GM18499 (cell line): ENCODE results near the gene SH2B3.

Experiments
- ATAC-seq: cut with Tn5 transposase; IDR thresholded peaks from one replicate; pipeline ENCODE4 v1.9.1; 2021; ENCODE audit warnings: moderate number of reproducible peaks; ENCODE audit not compliant: insufficient read depth, unreplicated experiment

SH2B3 gene

DNA sequence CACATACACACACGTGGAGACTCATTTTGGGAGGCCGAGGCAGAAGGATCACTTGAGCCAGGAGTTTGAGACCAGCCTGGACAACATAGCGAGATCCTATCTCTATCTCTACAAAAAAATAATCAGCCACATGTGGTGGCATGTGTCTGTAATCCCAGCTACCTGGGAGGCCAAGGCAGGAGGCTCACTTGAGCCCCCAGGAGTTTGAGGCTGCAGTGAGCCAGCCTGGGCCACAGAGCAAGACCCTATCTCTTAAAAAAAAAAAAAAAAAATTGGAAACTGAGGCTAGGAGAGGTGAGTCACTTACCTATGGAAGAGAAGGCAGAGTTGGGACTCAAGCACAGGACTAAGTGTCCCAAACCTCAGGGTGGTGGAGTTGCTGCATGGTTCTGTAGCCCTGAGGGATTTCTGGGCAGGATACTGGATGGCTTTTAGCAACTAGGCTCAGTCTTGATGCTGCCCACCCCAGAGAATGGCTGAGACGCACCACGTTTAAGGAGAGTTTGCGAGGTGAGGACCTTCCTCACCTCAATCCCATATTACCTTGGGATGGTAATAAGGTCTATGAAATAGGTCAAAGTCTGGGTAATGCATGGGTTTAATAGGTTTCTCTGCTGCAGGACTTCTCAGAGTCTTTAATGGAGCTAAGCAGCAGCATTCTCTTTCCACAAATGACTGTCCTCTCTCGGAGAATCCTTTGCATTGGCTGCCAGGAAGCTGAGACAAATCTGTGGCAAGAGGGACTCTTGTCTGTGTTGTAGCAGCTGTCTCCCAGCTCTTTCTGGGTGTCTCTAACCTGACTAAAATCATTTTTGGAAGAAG lies 35.6 kb downstream of the SH2B3 start:
- no peak for ATAC-seq

- ATAC-seq, result no peak
Measured at GRCh38 chr12:111442301-111443045, 36.8 kb downstream of the SH2B3 start.

DNA sequence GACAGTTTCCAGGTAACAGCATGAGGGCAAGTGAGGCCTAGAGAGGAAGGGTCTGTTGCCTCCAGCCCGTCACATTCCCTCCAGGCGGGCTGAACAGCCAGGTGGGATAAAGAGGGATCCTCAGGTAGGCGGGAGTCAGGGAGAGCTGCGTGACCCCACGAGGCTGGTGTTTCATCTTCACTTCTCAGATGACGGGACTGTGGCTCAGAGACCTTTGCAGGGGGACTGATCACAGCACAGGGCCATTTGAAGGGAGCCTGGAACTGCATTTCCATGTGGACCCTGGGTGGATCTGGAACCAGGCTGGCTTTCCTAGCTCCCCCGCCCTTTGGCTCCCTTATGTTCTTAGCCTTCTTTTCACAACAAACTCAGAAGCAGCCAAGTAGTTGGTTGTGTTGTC lies 37.4 kb downstream of the SH2B3 start:
- no peak for ATAC-seq

GRCh38 chr12:111443586-111443985 lies 37.9 kb downstream of the SH2B3 start:
- ATAC-seq, result no peak

DNA sequence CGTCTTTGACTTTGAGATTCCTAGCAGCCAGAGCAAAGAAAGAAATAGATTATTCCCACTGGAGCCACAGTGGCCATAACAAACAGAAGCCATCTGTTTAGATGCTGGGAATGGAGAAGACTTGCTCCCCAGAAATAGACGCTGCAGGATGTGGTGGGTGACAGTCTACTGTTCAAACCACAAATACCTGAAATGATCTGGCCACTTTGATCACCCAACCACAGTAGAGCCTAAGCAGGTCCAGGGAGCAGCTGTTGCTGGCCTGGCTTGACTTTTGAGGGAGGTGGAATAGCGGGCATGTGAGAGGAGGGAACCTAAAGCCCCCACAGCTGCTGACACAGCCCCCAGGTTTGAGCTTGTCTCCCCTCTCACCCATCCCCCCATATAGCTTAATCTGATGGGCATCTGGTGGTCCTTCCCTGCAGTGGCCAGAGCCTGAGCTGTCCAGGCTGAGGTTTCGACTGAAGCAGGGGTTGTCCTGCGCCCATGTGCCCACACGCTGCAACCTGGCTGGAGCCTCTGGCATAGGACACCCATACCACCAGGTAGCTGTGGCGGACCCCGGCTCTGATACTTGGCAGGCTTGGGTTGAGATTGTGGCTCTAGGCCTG lies 38.7 kb downstream of the SH2B3 start:
- no peak for ATAC-seq

DNA sequence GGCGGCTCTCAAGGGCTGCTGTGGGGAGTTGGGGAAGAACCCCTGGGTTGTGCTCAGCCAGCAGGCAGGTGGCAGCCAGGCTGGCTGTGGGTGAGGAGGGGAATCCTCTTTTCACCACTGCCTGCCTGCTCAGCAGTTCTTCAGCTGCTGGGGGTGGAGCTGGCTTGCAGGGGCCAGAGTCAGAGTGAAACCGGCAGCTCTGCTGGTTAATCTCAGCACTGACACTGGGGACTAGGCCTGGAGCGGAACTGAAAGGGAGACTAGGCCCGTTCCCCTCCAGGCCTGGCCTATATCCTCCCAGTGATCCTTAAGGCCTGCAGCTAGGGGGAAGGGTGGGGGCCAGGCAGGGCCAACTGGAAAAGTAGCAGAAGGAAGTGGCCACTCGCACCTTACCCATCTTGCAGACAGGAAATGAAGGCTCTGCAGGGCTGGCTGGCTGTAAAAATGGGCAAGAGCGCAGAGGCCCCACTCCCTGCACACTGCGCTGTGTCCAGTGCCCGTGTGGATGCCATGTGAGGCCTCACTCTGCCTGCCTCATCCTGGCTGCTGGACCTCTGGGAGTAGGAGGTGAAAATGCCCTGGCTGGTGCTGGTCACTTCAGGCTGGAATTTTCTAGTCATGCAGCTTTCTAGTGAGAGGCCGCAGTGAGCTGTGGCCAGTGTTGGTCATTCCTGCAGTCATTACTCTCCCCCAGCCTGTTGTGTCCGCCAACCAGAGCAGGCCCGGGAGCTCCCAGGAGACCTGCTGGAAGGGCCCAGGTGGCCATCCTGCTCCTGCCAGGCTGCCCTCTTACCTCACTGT lies 39.4 kb downstream of the SH2B3 start:
- peak; percentile 61 for ATAC-seq

GRCh38 chr12:111445726-111446581 lies 40.2 kb downstream of the SH2B3 start:
- ATAC-seq, result no peak

GRCh38 chr12:111446631-111447570 lies 41.2 kb downstream of the SH2B3 start:
- no peak for ATAC-seq

GRCh38 chr12:111447571-111448265 lies 42.0 kb downstream of the SH2B3 start:
- no peak for ATAC-seq

DNA sequence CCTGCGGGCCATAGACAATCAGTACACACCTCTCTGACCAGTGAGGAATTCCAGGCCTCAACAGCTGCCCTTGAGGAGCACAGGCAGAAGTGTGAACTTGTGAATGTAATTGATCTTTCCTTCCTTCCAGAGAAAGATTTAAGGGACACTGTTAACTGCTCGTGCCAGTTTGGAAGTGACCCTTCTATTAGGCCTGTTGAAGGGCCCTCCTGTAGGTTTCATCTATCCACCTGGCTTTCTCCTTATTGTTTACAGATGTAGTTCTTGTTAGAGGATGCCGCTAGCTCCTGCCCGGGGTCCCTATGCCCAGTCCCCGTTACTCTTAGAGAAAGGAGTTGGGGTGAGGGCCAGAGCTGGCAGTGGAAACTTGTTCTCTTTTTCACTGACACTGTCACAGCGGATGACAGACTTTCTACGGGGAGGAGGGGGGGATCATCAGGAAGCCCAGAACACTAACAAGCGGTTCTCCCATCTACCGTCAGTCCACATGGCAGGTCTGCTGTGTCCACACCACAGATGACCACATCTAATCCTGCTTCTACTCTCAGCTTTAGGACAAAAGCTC lies 42.6 kb downstream of the SH2B3 start:
- ATAC-seq, result no peak

DNA sequence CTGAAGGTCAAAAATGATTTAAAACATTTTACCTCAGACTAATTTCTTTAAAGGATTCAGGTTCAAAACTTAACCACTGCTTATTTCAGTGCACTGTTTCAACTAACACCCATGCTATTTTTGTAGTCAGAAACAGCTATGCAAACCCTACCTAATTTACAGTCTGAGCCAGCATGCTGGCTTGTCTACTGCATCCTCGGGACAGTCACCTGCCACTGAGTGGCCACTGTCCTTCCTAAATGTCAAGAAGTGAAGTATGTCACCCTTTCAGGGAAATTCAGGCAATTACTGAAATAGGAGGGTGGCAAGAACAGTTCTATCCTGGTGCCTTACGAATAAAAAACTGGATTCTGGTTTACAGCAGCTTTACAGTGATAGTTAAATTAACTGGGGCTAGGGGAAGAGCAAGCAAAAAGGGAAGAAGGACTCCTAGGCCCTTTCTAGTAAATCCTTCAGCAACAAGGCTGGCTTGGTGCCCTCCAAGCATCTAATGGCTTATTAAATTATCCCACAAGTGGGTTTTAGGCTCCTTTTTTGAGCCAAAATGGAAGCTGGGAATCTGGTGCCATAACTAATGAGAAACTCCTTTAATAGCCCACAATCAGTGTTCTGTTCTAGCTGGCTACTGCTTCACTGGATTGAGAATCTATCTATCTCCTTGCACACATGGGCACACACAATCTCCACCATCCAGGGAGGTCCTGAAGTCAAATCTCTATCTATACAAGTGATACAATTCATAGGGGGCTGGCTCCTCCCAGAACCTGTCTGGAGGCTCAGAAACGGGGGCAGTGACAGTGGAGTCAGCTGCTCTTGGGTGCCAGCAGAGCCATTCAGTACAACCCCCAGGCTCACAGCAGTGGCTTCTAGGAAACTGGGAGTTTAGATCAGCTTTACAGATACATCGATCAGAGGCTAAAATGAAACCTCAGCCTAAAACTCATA lies 43.4 kb downstream of the SH2B3 start:
- ATAC-seq, result no peak

DNA sequence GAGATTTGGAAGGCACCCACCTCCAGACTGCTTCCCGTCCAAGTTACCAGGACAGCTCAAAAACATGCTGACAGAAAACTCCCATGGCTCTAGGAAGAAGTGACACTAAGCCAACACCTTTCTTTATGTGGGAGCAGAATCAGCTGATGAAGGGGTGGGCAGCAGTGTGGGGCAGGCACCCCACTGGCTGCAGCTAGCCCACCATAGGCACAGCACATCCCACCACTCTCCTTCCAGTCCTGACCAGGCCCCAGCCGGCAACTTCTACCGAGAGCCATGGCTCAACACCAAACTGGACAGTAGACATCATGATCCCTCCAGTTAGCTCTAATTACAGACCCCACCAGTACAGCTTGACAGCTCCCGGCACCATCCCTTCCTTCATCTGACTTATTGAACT lies 45.0 kb downstream of the SH2B3 start:
- no peak for ATAC-seq

DNA sequence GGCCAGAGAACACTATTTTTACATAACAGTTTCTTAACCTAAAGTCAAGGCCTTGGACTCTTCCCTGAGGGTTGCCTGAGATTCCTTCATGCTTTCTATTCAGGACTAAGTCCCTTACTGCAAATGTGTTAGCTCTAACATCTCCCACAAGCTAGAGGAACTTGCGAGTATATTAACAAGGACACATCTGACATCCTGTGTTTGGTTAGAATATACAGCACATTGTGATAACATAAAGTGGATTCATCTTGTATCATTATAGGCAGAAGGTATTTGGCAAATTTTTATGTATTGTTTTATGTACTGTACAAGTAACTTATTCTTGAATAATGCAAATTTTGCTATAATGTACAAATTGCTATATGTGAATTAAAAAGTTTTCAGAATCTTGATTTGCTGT lies 45.5 kb downstream of the SH2B3 start:
- ATAC-seq, result no peak

GRCh38 chr12:111451649-111452129 lies 46.0 kb downstream of the SH2B3 start:
- ATAC-seq, result no peak

DNA sequence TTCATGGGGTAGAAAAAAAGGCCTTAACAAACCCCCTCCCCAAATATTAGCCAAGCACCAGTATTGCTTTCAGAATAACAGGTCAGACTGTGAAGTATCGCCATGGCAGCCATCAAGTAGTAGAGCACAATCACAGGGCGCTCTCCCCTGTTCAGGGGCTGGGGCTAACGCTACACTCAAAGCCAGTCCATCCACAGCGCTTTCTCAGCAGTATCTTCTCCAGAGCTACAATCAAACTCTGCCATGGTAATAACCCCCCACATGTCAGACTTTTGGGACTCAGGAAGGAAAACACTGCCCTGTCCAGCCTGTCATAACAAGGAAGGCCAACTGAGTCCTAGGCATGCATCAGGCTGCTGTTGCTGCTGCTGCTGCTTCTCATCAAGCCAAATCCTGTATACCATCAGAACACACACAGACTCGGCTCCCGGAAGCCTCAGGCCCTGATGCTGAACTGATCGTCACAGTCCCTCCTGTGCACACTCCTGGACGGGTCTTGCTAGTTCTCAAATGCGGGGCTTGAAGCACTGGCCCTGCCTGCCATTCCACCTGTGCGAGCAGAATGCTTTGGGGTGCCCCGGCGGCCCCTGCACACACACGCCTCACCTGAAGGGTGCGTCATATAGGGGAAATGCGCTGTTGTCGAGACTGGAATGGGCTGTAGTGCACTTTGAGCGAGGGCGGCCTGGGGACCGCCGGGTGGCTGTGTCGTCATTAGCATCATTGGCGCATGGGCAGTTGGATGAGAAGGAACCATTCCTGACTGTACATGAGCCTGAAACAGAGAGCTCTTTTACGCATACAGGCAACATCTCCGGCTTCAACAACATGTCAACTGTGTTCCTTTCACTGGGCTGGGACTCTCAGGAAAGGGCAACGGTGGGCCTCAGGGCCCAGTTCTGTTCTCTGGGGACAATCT lies 47.6 kb downstream of the SH2B3 start:
- ATAC-seq, result no peak
